ENCODE results near the gene MAP4K2.

The MAP4K2 gene

GRCh38 chr11:64787526-64788320 is 15.3 kb downstream of the MAP4K2 start:
- no peak overlapping the region for H3K4me3 ChIP-seq (ENCODE audit: low read depth, low read length)
- TF ChIP-seq CTCF (IDR thresholded peaks at IDR 0.05; ENCODE audit: insufficient read depth, low read length, missing control alignments), result peak; percentile 77
- ChIA-PET POLR2A (no interaction called here), CTCF (interaction anchor here (0.7 to 2.3 kb wide), 12 partner anchors 9 to 330 kb away, joined by 3 to 13 read pairs (median 4); partner anchors contain the start of genes MAP4K2, SF1 and ZNHIT2)
- no peak for DNase-seq (ENCODE audit: low read depth, low spot score)

GRCh38 chr11:64786308-64786707 is 16.7 kb downstream of the MAP4K2 start:
- DNase-seq (ENCODE audit: low read depth, low spot score), result no peak
- H3K4me3 ChIP-seq (ENCODE audit: low read depth, low read length), result no peak overlapping the region
- CTCF ChIA-PET, result interaction anchor here (0.6 to 1.7 kb wide), 8 partner anchors 16 to 332 kb away, joined by 3 to 7 read pairs (median 3); no protein-coding TSS in a partner anchor
- POLR2A ChIA-PET, result no interaction called here
- no peak for TF ChIP-seq CTCF (IDR thresholded peaks at IDR 0.05; ENCODE audit: insufficient read depth, low read length, missing control alignments)

- TF ChIP-seq CTCF (IDR thresholded peaks at IDR 0.05; ENCODE audit: insufficient read depth, low read length, missing control alignments), result no peak
- ChIA-PET POLR2A (interaction anchor here (0.5 kb wide), 1 partner anchor 307 kb away, joined by 3 read pairs; no protein-coding TSS in a partner anchor), CTCF (interaction anchor here (0.8 to 3.1 kb wide), 8 partner anchors 9 to 334 kb away, joined by 3 to 16 read pairs (median 5); partner anchors contain the start of gene MAP4K2)
- H3K4me3 ChIP-seq (ENCODE audit: low read depth, low read length), result no peak overlapping the region
- DNase-seq (ENCODE audit: low read depth, low spot score), result no peak
Observed at GRCh38 chr11:64784813-64785581, 18.0 kb downstream of the MAP4K2 start.

GRCh38 chr11:64778473-64779298 is 24.3 kb downstream of the MAP4K2 start, which contains the start of gene SF1:
Gene SF1, minus strand, starts transcription at chr11:64778542. Its CDS starts 150 bp downstream, at chr11:64778392.
- no peak for TF ChIP-seq CTCF (IDR thresholded peaks at IDR 0.05; ENCODE audit: insufficient read depth, low read length, missing control alignments)
- CTCF ChIA-PET, result interaction anchor here (0.7 to 4.2 kb wide), 6 partner anchors 10 to 115 kb away, joined by 3 to 29 read pairs (median 4); no protein-coding TSS in a partner anchor
- POLR2A ChIA-PET, result interaction anchor here (0.6 to 1.1 kb wide), 10 partner anchors 18 to 533 kb away, joined by 3 to 7 read pairs (median 3); partner anchors contain the start of genes PYGM and SAC3D1
- DNase-seq (ENCODE audit: low read depth, low spot score), result peak; percentile 97
- H3K4me3 ChIP-seq (ENCODE audit: low read depth, low read length), result peak within 1 kb of the TSS; percentile 93

GRCh38 chr11:64778223-64778472 is 24.9 kb downstream of the MAP4K2 start:
- CTCF ChIA-PET, result interaction anchor here (1.0 to 4.2 kb wide), 3 partner anchors 10 to 104 kb away, joined by 4 to 29 read pairs (median 11); no protein-coding TSS in a partner anchor
- POLR2A ChIA-PET, result interaction anchor here (0.9 to 1.1 kb wide), 5 partner anchors 17 to 263 kb away, joined by 3 to 7 read pairs (median 4); partner anchors contain the start of gene SAC3D1
- DNase-seq (ENCODE audit: low read depth, low spot score), result no peak
- no peak for TF ChIP-seq CTCF (IDR thresholded peaks at IDR 0.05; ENCODE audit: insufficient read depth, low read length, missing control alignments)
- H3K4me3 ChIP-seq (ENCODE audit: low read depth, low read length), result peak overlapping the region; percentile 93

Measured in AG04449 (cell line).